NCI-H1417 treated with DMSO at 0.1 percent for 48 hours (cell line): ENCODE measurements around the gene SYT1.

Experiments
- DNase-seq: peaks from one replicate; lab custom pipeline; 2025; lab: John Stamatoyannopoulos, UW

SYT1 gene

GRCh38 chr12:79057540-79057939, 193.0 kb downstream of the SYT1 start:
- DNase-seq = no peak

- no peak for DNase-seq
Observed at GRCh38 chr12:79058342-79058741, 193.8 kb downstream of the SYT1 start.

GRCh38 chr12:79059557-79059956, 195.0 kb downstream of the SYT1 start:
- no peak for DNase-seq

- no peak for DNase-seq
Observed at GRCh38 chr12:79063258-79063657, 198.7 kb downstream of the SYT1 start.

GRCh38 chr12:79067977-79068376, 203.4 kb downstream of the SYT1 start:
- no peak for DNase-seq

- DNase-seq = no peak
Observed at GRCh38 chr12:79069009-79069408, 204.4 kb downstream of the SYT1 start.

- no peak for DNase-seq
Observed at GRCh38 chr12:79071498-79071897, 206.9 kb downstream of the SYT1 start.

- no peak for DNase-seq
Observed at GRCh38 chr12:79073506-79073905, 208.9 kb downstream of the SYT1 start.

- DNase-seq = no peak
Observed at GRCh38 chr12:79082595-79082994, 218.0 kb downstream of the SYT1 start.

- DNase-seq = no peak
Observed at GRCh38 chr12:79083181-79083580, 218.6 kb downstream of the SYT1 start.

- no peak for DNase-seq
Observed at GRCh38 chr12:79085106-79085682, 220.6 kb downstream of the SYT1 start.

- no peak for DNase-seq
Observed at GRCh38 chr12:79086541-79087296, 222.1 kb downstream of the SYT1 start.

- DNase-seq = no peak
Observed at GRCh38 chr12:79098530-79098929, 234.0 kb downstream of the SYT1 start.

- DNase-seq = no peak
Observed at GRCh38 chr12:79108962-79109361, 244.4 kb downstream of the SYT1 start.

GRCh38 chr12:79114896-79115295, 250.3 kb downstream of the SYT1 start:
- DNase-seq = peak; percentile 56

- no peak for DNase-seq
Observed at GRCh38 chr12:79115743-79116142, 251.2 kb downstream of the SYT1 start.

GRCh38 chr12:79119796-79120195, 255.2 kb downstream of the SYT1 start:
- no peak for DNase-seq

GRCh38 chr12:79121486-79121885, 256.9 kb downstream of the SYT1 start:
- no peak for DNase-seq

GRCh38 chr12:79124385-79124784, 259.8 kb downstream of the SYT1 start:
- no peak for DNase-seq

GRCh38 chr12:79125358-79125757, 260.8 kb downstream of the SYT1 start:
- no peak for DNase-seq

- DNase-seq = no peak
Observed at GRCh38 chr12:79127271-79127751, 262.7 kb downstream of the SYT1 start.

- DNase-seq = no peak
Observed at GRCh38 chr12:79128956-79129355, 264.4 kb downstream of the SYT1 start.

- no peak for DNase-seq
Observed at GRCh38 chr12:79138872-79139271, 274.3 kb downstream of the SYT1 start.

GRCh38 chr12:79140711-79141110, 276.1 kb downstream of the SYT1 start:
- no peak for DNase-seq
